NCI-H1048 (cell line): ENCODE measurements around the gene LZTS2.
A peak's percentile ranks its signal among the peaks of the same experiment; 100 is the strongest.
"Not testable (repeated sequence)": the region's sequence is repeated elsewhere in the genome, so short reads cannot be mapped to it uniquely, and the experiment has no call there.

ENCODE experiments used
- DNase-seq: peaks from one replicate; lab custom pipeline; 2025; lab: John Stamatoyannopoulos, UW

LZTS2 gene

GRCh38 chr10:101032637-101033224 is 33.1 kb downstream of the LZTS2 start:
- no peak for DNase-seq

DNA sequence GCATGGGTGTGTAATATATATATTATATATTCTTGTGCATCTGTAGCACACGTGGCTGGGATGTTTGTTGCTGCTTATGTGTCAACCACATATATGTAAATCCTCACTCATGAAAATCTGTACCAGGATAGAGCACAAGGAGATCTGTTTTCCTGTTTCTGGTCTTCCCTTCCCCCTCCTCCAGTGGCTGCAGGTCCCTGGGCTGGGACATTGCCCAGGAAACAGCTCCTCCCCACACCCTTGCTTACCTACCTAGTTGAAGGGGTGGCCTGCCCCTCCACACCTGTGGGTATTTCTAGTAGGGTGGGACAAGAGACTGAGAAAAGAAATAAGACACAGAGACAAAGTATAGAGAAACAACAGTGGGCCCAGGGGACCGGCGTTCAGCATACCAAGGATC is 33.7 kb downstream of the LZTS2 start:
- no peak for DNase-seq

DNA sequence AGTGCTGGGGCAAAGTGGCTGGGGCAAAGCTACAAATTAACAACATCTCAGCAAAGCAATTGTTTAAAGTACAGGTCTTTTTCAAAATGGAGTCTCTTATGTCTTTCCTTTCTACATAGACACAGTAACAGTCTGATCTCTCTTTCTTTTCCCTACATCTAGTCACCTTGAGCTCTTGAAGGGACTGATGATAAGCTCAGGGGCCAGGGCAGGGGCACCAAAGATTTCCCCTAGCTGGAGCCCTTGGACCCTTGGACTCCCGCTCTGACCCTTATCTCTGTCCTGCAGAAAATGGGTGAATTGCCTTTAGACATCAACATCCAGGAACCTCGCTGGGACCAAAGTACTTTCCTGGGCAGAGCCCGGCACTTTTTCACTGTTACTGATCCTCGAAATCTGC is 34.8 kb downstream of the LZTS2 start:
- not testable (repeated sequence) for DNase-seq

DNA sequence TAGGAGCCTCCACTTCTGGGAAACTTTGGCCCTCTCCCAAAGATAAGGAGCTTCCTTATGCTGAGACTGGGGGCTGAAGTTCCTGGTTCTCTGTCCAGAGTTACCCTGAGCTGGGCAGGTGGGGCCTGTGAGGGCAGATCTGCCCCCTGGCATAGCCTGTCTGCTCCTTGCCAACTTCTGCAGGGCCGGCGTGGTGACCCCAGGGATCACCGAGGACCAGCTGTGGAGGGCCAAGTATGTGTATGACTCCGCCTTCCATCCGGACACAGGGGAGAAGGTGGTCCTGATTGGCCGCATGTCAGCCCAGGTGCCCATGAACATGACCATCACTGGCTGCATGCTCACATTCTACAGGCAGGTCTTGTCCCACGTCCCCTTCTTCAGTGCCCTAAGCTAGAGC is 35.7 kb downstream of the LZTS2 start:
- DNase-seq: no peak

GRCh38 chr10:101035916-101036702 is 36.5 kb downstream of the LZTS2 start:
- no peak for DNase-seq

DNA sequence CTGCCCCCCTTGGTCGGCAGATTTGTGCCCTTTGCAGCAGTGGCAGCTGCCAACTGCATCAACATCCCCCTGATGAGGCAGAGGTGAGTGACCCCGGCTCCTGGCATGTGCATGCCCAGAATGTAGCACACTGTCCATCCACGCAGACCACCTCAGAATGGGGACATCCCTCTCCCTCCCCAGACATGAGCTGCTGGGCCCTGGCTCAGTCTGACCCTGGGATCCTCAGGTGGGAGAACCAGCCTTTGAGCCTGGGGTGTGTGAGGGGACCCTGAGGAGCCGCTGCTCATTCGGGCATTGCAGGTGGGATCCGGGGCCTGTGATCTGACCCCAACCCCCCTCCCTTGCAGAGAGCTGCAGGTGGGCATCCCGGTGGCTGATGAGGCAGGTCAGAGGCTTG is 37.1 kb downstream of the LZTS2 start:
- DNase-seq: no peak

- DNase-seq: no peak
Measured at GRCh38 chr10:101038484-101038883, 38.9 kb downstream of the LZTS2 start.

- no peak for DNase-seq
Measured at GRCh38 chr10:101040061-101040460, 40.5 kb downstream of the LZTS2 start.

- no peak for DNase-seq
Measured at GRCh38 chr10:101040851-101041250, 41.2 kb downstream of the LZTS2 start.

- no peak for DNase-seq
Measured at GRCh38 chr10:101041252-101041761, 41.7 kb downstream of the LZTS2 start.

GRCh38 chr10:101042118-101042517 is 42.5 kb downstream of the LZTS2 start:
- DNase-seq: no peak

DNA sequence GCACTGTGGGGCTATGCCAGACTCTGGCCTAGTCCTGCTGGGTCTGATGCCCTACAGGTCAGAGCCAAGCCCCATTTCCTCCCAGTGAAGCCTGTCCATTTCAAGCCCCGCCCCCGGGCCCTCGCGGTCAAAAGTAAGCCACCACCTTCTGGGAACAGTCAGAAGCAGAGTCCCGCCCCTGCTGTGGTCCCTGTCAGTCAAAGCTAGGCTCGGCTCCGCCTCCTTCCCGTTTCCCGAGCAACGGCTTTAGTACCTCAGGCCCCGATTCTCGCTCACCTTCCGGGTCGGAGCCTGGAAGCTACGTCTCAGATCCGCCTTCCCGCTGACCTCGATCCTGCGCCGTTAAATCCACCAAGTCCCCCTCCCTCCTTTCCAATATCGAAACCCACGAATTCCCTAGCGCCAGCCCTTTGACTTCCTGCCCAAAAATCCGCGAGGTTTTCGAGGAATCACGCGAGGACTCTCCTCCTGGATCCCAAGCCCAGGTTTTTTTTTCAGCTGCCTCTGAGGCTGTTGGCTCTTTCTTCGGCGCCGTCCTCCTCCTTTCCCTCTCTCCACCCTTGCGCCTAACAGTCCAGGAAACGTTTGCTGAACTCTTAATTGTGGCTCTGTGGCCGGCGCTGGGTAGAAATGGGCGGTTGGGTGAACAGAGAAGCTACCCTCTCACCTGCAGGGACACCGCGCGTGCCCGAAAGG is 43.2 kb downstream of the LZTS2 start:
- DNase-seq: peak; percentile 91

DNA sequence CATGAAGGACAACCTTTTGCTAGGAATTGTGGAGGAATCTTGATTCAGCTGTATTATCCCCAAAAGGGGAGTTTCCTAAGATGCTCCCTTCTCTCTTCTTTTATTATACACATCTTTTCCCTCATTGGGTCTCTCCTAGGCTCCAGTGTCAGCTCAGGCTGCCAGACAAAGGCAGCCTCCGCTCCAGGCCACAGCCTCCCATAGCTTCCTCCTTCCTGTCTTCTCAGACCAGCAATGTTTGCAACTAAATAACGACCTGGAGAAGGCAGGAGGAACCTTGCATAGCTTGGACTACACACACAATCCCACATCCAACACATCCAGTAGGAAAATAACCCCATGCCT is 43.7 kb downstream of the LZTS2 start:
- DNase-seq: no peak

GRCh38 chr10:101044117-101044516 is 44.5 kb downstream of the LZTS2 start:
- DNase-seq: no peak

GRCh38 chr10:101046332-101047238 is 47.0 kb downstream of the LZTS2 start:
- DNase-seq: no peak

DNA sequence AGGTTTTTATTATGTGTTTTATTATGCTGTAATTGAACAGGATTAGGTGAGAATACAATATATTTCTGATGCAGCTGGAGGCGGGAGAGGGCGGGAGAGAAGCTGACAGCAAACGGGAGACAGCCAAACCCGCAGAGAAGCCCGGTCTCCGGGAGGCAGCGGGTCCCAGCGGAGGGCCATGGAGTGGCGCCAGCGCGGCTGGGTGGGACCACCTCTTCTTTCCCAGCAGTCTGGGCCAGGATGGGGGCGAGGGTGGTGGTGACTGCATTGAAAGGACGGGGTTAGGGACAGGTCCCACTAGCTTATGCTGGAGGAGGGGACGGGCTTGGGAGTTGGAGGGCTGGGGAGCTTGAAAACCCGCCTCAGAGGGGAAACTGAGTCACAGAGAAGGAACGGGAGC is 47.7 kb downstream of the LZTS2 start:
- no peak for DNase-seq

- DNase-seq: no peak
Measured at GRCh38 chr10:101047961-101048892, 48.6 kb downstream of the LZTS2 start.

- peak; percentile 57 for DNase-seq
Measured at GRCh38 chr10:101050208-101051069, 50.8 kb downstream of the LZTS2 start.

GRCh38 chr10:101052285-101052684 is 52.7 kb downstream of the LZTS2 start:
- DNase-seq: no peak

DNA sequence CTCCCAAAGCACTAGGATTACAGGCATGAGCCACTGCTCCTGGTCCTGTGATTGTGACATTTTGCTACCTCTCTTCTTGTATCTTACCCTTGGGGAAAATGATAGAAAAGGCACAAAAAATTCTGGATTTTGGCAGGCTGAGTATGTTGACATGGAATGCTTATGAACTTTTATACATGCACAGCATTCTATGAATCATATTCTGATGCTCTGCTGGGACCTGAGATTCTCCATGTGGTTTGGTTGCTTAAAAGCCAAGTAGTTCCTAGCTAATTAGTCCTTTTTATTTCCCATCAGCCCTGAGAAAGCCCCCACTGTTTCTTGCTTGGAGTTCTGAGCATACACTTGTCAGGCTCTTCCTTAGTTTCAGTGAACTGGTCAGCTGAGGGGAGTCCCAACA is 53.9 kb downstream of the LZTS2 start:
- DNase-seq: no peak
